Progenitor cell of endocrine pancreas (in vitro differentiated cells): ENCODE data around the gene RXRA. TPM values are rescaled to one million over a fixed set of nuclear protein-coding genes. Genes with fewer than 3 reads are reported as not detected.

Experiments used
- DNase-seq: peaks from one replicate; pipeline ENCODE4 v3.0.0; 2021; ENCODE audit warnings: low spot score; ENCODE audit not compliant: unreplicated experiment
- H3K27ac Mint-ChIP-seq: 2 replicates; pipeline ENCODE4 v1.8.0; 2021; ENCODE audit warnings: mild to moderate bottlenecking, moderate library complexity, mixed read lengths
- H3K27me3 Mint-ChIP-seq: 2 replicates; pipeline ENCODE4 v1.8.0; 2021; ENCODE audit warnings: mixed read lengths
- H3K36me3 Mint-ChIP-seq: 2 replicates; pipeline ENCODE4 v1.8.0; 2022; ENCODE audit warnings: mixed read lengths; ENCODE audit not compliant: insufficient read depth
- H3K4me1 Mint-ChIP-seq: 2 replicates; pipeline ENCODE4 v1.8.0; 2021; ENCODE audit warnings: low read depth, mixed read lengths
- H3K4me3 Mint-ChIP-seq: 2 replicates; pipeline ENCODE4 v1.8.0; 2021; ENCODE audit warnings: low read depth, mild to moderate bottlenecking, moderate library complexity, mixed read lengths
- H3K9me3 Mint-ChIP-seq: 2 replicates; pipeline ENCODE4 v1.8.0; 2021; ENCODE audit warnings: low read depth, mixed read lengths
- CTCF ChIP-seq: fragments of 200-600 bp; sonication (generic); IDR thresholded peaks from one replicate; pipeline ENCODE4 v1.5.0; 2021; ENCODE audit warnings: antibody characterized with exemption, mild to moderate bottlenecking; ENCODE audit not compliant: unreplicated experiment
- total RNA-seq: library from RNA; stranded (reverse); gene quantifications from 2 replicates; pipeline ENCODE4 v1.2.1, GENCODE V29; 2021

The RXRA gene
- total RNA-seq, 1 donor from 2014 or later: 64.8 TPM

- Mint-ChIP-seq H3K27me3 (no peaks in the 10 kb centered on the region), H3K4me1 (peaks cover 18% of the 10 kb centered on the region), H3K9me3 (no peaks in the 10 kb centered on the region), H3K36me3 (no peaks in the 10 kb centered on the region), H3K4me3 (no peak overlapping the region), H3K27ac (no peak overlapping the region)
- no peak for TF ChIP-seq CTCF
- no peak for DNase-seq
These were observed 50.9 kb downstream of the RXRA start for GRCh38 chr9:134377143-134377484.

- no peak for DNase-seq
- TF ChIP-seq CTCF: no peak
- H3K27ac Mint-ChIP-seq: no peak overlapping the region
- peaks cover 19% of the 10 kb centered on the region for H3K4me1 Mint-ChIP-seq
- no peaks in the 10 kb centered on the region for H3K27me3 Mint-ChIP-seq
- H3K36me3 Mint-ChIP-seq: no peaks in the 10 kb centered on the region
- no peaks in the 10 kb centered on the region for H3K9me3 Mint-ChIP-seq
- H3K4me3 Mint-ChIP-seq: no peak overlapping the region
These were observed 51.7 kb downstream of the RXRA start for GRCh38 chr9:134377976-134378375.

- Mint-ChIP-seq H3K36me3 (no peaks in the 10 kb centered on the region), H3K4me3 (no peak overlapping the region), H3K4me1 (peaks cover 20% of the 10 kb centered on the region), H3K27me3 (no peaks in the 10 kb centered on the region), H3K9me3 (no peaks in the 10 kb centered on the region), H3K27ac (no peak overlapping the region)
- DNase-seq: no peak
- no peak for TF ChIP-seq CTCF
These were observed 52.7 kb downstream of the RXRA start for GRCh38 chr9:134378901-134379338.

- DNase-seq: no peak
- H3K36me3 Mint-ChIP-seq: no peaks in the 10 kb centered on the region
- no peaks in the 10 kb centered on the region for H3K9me3 Mint-ChIP-seq
- peaks cover 20% of the 10 kb centered on the region for H3K4me1 Mint-ChIP-seq
- no peak overlapping the region for H3K4me3 Mint-ChIP-seq
- TF ChIP-seq CTCF: no peak
- no peak overlapping the region for H3K27ac Mint-ChIP-seq
- no peaks in the 10 kb centered on the region for H3K27me3 Mint-ChIP-seq
These were observed 53.6 kb downstream of the RXRA start for GRCh38 chr9:134379831-134380365.

- Mint-ChIP-seq H3K36me3 (no peaks in the 10 kb centered on the region), H3K27me3 (no peaks in the 10 kb centered on the region), H3K4me3 (no peak overlapping the region), H3K9me3 (no peaks in the 10 kb centered on the region), H3K4me1 (peaks cover 13% of the 10 kb centered on the region), H3K27ac (peak overlapping the region; percentile 71)
- no peak for DNase-seq
- no peak for TF ChIP-seq CTCF
These were observed 54.5 kb downstream of the RXRA start for GRCh38 chr9:134380542-134381271.
